Right ventricle myocardium inferior (tissue), 1 donor: Measurements from ENCODE around the gene PGAM1. TPM values are rescaled to one million over a fixed set of nuclear protein-coding genes. Genes with fewer than 3 reads are reported as not detected.

Experiments
- ATAC-seq: fragments of 200-7000 bp; cut with Tn5 transposase; one replicate; pipeline ENCODE4 v1.9.1; 2020; ENCODE audit warnings: mild to moderate bottlenecking, moderate library complexity
- DNase-seq: peaks from one replicate; pipeline ENCODE4 v3.0.0; 2021; ENCODE audit errors: missing footprints
- intact Hi-C: fragments of 100-400 bp; cut with DNase I; formaldehyde crosslinking; loops from one replicate; pipeline ENCODE4 v1.11.0; 2022
- long read RNA-seq: library from polyadenylated mRNA; unstranded; transcript quantifications from one replicate; pipeline ENCODE4 v2.0.0, GENCODE V29; 2021
- total RNA-seq: library from RNA; stranded (reverse); fragmentation: NEBNext Ultra II Directional; extraction: Animal tissue kit (Norgen Biotek cat#: 25700); gene quantifications from one replicate; pipeline ENCODE4 v1.2.1, GENCODE V29; 2021
- donor health status: DM: no; HTN: yes; CAD: no; lungs with severe emphysema.

PGAM1 gene
- total RNA-seq, result 220 TPM
- long read RNA-seq, transcript PGAM1-201 (4 exons, 1,830 nt), result major isoform, 226 of 244 reads
- long read RNA-seq, partial matches to known transcripts, result 12 of 244 reads
- long read RNA-seq, other reads (novel, unspliced or antisense), result 6 of 244 reads

- peak; percentile 98 for ATAC-seq
- intact Hi-C loops, result loop anchor here (5.0 kb wide), 1 partner anchor 71 kb away; the partner anchor contains the start of genes MMS19 and UBTD1
These were observed at the start of gene PGAM1 for GRCh38 chr10:97425964-97426775. Gene PGAM1, plus strand, starts transcription at chr10:97426191. Its CDS starts 117 bp downstream, at chr10:97426308.

GRCh38 chr10:97376413-97376812 is 49.6 kb upstream of the PGAM1 start:
- intact Hi-C loops, result no loop called here
- DNase-seq (no peak), ATAC-seq (no peak)

More at GRCh38 chr10:97425964-97426775, at the start of gene PGAM1:
- DNase-seq, result peak; percentile 97

DNA sequence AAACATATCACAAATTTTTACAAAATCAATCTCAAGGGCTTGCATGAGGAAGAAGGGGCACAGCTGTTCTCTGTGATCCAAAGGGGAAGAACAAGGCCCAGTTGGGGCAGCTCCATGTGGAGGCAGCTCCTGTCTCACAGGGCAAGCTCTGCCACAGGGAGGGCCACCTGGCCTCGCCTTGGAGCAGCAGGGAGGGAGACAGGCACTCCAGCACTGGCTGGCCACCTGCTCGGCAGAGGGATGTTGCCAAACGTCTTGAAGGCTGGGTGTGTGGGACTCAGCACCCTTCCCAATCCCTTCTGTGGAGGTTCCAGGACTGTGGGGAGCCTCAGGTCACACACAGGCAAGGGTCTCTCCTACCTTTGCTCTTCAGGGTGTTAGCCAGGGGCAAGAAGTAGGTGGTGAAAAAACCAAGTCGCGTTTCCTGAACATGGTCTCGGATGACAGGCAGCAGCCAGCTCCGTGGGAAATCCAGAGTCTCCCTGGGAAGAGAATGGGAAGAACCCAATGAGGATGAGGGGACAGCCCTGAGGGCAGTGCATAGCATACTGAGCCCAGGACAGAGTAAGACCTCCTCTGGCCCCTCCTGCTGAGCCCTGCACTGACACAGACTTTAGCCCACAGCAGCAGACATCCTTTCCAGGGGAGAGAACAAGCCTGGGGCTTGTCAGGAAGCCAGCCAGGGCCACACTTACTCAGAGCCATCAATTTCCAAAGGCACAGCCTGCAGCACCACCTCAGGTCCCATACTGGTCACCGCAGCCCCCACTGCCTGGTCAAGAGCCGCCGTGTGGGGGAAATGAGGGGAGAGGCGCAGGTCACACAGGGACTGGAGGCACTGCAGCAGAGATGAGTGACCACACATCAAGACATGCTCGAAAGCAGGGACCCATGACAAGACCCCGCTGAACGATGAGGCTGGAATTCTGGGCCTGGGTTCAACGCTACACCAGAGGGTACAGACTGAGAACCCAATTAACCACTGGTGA is 46.8 kb upstream of the PGAM1 start:
- intact Hi-C loops, result no loop called here
- no peak for DNase-seq
- no peak for ATAC-seq

- no peak for DNase-seq
- ATAC-seq, result no peak
- intact Hi-C loops, result no loop called here
These were observed 45.5 kb upstream of the PGAM1 start for GRCh38 chr10:97380516-97380915.

DNA sequence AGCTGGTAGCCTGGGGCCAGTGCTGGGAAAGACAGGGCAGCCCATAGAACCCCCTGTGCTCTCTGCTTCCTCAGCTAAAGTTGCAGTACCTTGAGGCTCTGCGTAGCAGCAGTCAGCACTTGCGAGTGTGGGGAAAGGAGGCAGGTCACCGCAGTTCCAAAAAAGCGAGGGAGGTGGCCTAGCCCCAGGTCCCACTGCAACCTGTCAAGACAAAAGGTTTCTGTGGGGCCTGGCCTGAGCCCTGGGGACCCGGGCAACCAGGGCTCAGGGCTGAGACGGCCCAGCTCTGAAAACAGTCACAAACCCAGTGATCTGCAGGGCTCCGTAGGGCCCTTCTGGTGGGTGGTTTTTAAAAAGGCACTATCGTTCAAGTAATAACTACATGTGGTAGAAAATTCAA is 44.4 kb upstream of the PGAM1 start:
- DNase-seq (no peak), ATAC-seq (no peak)
- intact Hi-C loops, result no loop called here

- DNase-seq (no peak), ATAC-seq (no peak)
- intact Hi-C loops, result no loop called here
These were observed 42.8 kb upstream of the PGAM1 start for GRCh38 chr10:97383159-97383558.

- no peak for DNase-seq
- intact Hi-C loops, result no loop called here
- ATAC-seq, result no peak
These were observed 41.8 kb upstream of the PGAM1 start for GRCh38 chr10:97384156-97384555.

DNA sequence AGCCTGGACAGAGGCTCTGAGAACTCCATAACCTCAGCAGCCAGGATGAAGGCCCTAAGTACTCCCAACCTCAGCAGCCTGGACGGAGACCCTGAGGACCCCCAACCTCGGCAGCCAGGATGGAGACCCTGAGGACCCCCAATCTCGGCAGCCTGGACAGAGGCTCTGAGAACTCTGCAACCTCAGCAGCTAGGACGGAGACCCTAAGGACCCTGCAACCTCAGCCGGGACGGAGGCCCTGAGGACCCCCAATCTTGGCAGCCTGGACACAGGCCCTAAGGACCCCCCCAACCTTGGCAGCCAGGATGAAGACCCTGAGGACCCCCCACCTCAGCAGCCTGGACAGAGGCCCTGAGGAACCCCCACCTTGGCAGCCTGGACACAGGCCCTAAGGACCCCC is 41.4 kb upstream of the PGAM1 start:
- ATAC-seq, result no peak
- no peak for DNase-seq
- intact Hi-C loops, result no loop called here

DNA sequence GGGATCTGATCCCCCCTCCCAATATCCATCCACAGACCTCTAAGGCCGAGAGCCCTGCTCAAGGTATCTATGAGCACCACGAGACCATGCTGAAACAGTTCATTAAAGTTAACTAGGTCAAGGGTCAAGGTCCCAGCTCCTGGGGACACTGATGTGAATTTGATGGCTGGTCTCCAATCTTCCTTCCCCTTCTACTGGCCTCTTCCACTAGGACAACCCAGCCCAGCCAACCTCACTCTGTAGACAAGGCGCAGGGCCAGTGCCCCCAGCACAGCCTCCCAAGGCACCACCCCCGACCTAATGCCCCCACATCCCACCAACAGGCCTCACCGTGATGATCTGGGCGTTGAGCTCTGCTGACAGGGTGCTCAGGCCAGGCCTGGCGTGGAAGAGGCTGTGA is 40.4 kb upstream of the PGAM1 start:
- intact Hi-C loops, result no loop called here
- DNase-seq, result no peak
- peak; percentile 26 for ATAC-seq

DNA sequence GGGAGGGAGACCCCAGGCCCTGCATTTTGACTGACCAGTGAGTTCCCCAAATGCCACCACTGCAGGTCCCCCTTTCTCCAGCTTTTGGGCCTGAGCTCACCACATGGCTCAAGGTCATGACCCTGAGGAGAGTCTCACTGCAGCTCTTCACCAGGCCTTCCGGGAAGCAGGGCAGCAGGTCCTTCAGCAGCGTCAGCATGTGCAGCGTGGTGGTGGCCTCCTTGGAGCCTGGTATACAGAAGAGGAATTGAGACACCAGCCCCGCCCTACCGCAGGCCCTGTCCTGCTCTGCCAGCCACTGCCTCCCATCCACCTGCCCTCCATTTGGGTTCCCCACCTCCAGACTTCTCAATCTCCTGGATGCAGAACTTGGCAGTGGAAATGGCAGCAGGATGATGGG is 37.8 kb upstream of the PGAM1 start:
- DNase-seq (peak; percentile 75), ATAC-seq (no peak)
- intact Hi-C loops, result no loop called here

DNA sequence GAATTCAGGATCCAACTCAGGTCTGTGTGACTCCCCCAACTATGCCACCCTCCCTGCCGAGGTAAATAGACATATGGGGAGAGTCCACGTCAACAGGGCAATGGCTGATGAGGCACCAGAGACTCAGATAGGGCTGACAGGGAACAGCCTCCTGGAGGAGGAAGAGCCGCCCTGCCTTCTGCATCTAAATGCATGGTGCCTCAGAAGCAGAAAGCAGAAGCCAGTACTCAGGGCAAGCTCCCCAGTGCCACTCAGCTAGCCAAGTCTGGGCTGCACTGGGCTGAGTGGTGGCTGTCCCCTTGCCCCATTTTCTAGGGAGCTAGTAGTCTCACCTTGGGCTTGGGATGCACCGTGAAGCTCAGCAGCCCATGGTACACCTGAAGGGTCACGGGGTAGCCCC is 35.9 kb upstream of the PGAM1 start:
- DNase-seq (no peak), ATAC-seq (no peak)
- intact Hi-C loops, result no loop called here

GRCh38 chr10:97393034-97393573 is 32.9 kb upstream of the PGAM1 start:
- intact Hi-C loops, result no loop called here
- no peak for DNase-seq
- no peak for ATAC-seq

DNA sequence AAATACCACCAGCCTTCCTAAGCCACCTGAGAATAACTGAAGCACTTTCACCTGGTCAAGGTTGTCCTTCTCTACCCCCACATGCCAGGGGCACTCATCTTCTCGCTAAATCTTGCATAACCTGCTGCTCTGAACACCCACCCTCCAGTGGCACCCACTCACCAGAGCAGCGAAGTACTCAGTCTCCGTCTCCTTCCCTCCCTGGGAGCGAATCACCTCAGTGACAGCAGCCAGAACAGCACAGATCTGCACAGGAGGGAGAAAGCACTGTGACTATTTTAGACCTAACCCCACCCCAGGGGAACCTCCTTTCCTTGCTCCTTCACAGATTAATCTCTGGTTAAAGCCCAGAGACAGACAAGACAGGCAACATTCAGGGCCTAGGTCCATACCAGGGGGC is 29.9 kb upstream of the PGAM1 start:
- ATAC-seq, result no peak
- DNase-seq, result no peak
- intact Hi-C loops, result no loop called here

- no peak for DNase-seq
- intact Hi-C loops, result loop anchor here (10.0 kb wide), 1 partner anchor 215 kb away; no protein-coding TSS in a partner anchor
- ATAC-seq, result no peak
These were observed 26.0 kb upstream of the PGAM1 start for GRCh38 chr10:97399843-97400545.

GRCh38 chr10:97400665-97401454 is 25.1 kb upstream of the PGAM1 start, which contains the start of gene RRP12:
Gene RRP12, minus strand, starts transcription at chr10:97401340. Its CDS starts 109 bp downstream, at chr10:97401231.
- DNase-seq (peak; percentile 83), ATAC-seq (peak; percentile 98)
- intact Hi-C loops, result loop anchor here (10.0 kb wide), 1 partner anchor 214 kb away; no protein-coding TSS in a partner anchor

DNA sequence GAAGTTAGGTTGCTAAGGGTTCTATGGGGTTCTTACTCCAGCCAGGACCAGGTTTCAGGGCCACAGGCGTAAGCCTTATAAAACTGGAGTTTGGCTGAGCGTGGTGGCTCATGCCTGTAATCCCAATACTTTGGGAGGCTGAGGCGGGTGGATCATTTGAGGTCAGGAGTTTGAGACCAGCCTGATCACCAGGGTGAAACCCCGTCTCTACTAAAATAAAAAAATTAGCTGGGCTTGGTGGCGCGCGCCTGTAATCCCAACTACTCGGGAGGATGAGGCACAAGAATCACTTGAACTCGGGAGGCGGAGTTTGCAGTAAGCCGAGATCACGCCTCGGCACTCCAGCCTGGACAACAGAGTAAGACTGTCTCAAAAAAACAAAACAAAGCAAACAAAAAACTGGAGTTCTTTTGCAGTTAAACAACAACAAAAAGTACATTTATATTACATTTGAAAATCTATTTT is 24.5 kb upstream of the PGAM1 start:
- ATAC-seq, result no peak
- intact Hi-C loops, result loop anchor here (10.0 kb wide), 1 partner anchor 213 kb away; no protein-coding TSS in a partner anchor
- DNase-seq, result no peak

DNA sequence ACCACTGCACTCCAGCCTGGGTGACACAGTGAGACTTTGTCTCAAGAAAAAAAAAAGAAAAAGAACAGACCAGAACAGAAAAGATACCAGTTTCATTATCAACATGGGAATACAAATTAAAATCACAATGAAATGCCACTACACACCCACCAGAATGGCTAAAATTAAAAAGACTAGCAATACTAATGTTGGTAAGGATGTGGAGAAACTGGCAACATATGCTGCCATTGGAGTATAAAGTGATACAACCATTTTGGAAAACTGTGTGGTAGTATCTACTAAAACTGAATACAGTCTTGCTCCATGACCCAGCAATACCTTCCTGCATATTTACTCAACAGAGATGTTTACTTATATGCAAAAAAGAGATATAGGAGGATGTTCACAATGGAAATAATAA is 21.9 kb upstream of the PGAM1 start:
- DNase-seq (no peak), ATAC-seq (no peak)
- intact Hi-C loops, result loop anchor here (10.0 kb wide), 1 partner anchor 211 kb away; no protein-coding TSS in a partner anchor
